K562 (cell line): ENCODE results near the gene LHX3. TPM values are rescaled to one million over a fixed set of nuclear protein-coding genes. Genes with fewer than 3 reads are reported as not detected.
A peak's percentile ranks its signal among the peaks of the same experiment; 100 is the strongest.

Source experiments
- ATAC-seq: fragments of 200-7000 bp; cut with Tn5 transposase; 3 replicates; pipeline ENCODE4 v1.9.1; 2020; ENCODE audit warnings: moderate library complexity
- BruUV-seq: library from RNA; stranded (reverse); fragments of 400-500 nt; replicated peaks from 2 replicates; lab custom pipeline; 2021; lab: Mats Ljungman, UMichigan
- CTCF ChIA-PET: fragments of 300-600 bp; formaldehyde crosslinking; extraction: SDS; loops from one replicate; lab custom pipeline; 2021; ENCODE audit warnings: low intra/inter-chr PET ratio; lab: Yijun Ruan, JAX
- POLR2A ChIA-PET: fragments of 300-600, 350-650 bp; sonication (Branson Sonifier 250); formaldehyde crosslinking; extraction: SDS; loops from one replicate; lab custom pipeline; 2021; ENCODE audit warnings: antibody characterized with exemption, inconsistent platforms; lab: Yijun Ruan, JAX
- DNase-seq, 4 experiments: peaks; one replicate each; pipeline versions ENCODE4 v3.0.0 to v3.0.0-alpha.2; 2011 to 2018; ENCODE audit warnings: low spot score in 3 of 4, mixed read lengths in 3 of 4; ENCODE audit errors: extremely low read depth in 1 of 4
- FAIRE-seq: peaks from 2 replicates; lab custom pipeline; 2011; peaks lifted over from hg19 to GRCh38; lab: Jason Lieb, UNC
- H2AFZ ChIP-seq: 2 replicates; pipeline ENCODE4 v1.6.0; 2011; ENCODE audit warnings: low read depth, low read length, control low read depth, inconsistent platforms
- H3K27ac ChIP-seq: fragments of 200-600 bp; 3 replicates; pipeline ENCODE4 v1.8.0; 2011; ENCODE audit warnings: low read depth, mild to moderate bottlenecking, control low read depth, inconsistent platforms, low read length, moderate library complexity, mixed read lengths; ENCODE audit errors: extremely low read depth
- H3K27me3 ChIP-seq, 2 experiments: fragments of 300-600 bp in 1 of 2; 2 replicates in 1 of 2; 3 replicates in 1 of 2; pipeline versions ENCODE4 v1.6.0 to v1.8.0; 2011; ENCODE audit warnings: inconsistent platforms in 2 of 2, low read length in 2 of 2, mild to moderate bottlenecking in 1 of 2, mixed read lengths in 1 of 2, moderate library complexity in 1 of 2; ENCODE audit not compliant: control insufficient read depth in 2 of 2, insufficient read depth in 2 of 2
- H3K36me3 ChIP-seq: fragments of 300-600 bp; 3 replicates; pipeline ENCODE4 v1.8.0; 2011; ENCODE audit warnings: mild to moderate bottlenecking, low read length, inconsistent platforms; ENCODE audit not compliant: control insufficient read depth, insufficient read depth
- H3K4me1 ChIP-seq, 2 experiments: fragments of 200-600 bp in 1 of 2; replicated peaks in 1 of 2; 2 replicates in 1 of 2; 3 replicates in 1 of 2; pipeline versions ENCODE4 v1.5.1 to v1.8.0; 2011; ENCODE audit warnings: inconsistent platforms in 2 of 2, low read length in 2 of 2, mild to moderate bottlenecking in 1 of 2, mixed read lengths in 1 of 2, moderate library complexity in 1 of 2; ENCODE audit not compliant: control insufficient read depth in 2 of 2, insufficient read depth in 2 of 2
- H3K4me2 ChIP-seq: 2 replicates; pipeline ENCODE4 v1.6.1; 2011; ENCODE audit warnings: low read length, control low read depth, inconsistent platforms, mixed read lengths; ENCODE audit not compliant: insufficient read depth
- H3K4me3 ChIP-seq: fragments of 200-600 bp; sonication (generic), shearing (Covaris generic); 2 replicates; pipeline ENCODE4 v1.5.1; 2016; ENCODE audit warnings: control low read depth, inconsistent platforms
- H3K79me2 ChIP-seq: fragments of 200-600 bp; 3 replicates; pipeline ENCODE4 v1.8.0; 2011; ENCODE audit warnings: low read length, inconsistent platforms; ENCODE audit not compliant: control insufficient read depth, insufficient read depth
- H3K9ac ChIP-seq, 2 experiments: 2 replicates each; pipeline versions ENCODE4 v1.6.0 to v1.6.1; 2011; ENCODE audit warnings: low read depth in 2 of 2, low read length in 2 of 2, control low read depth in 1 of 2, inconsistent platforms in 1 of 2, mild to moderate bottlenecking in 1 of 2, mixed read lengths in 1 of 2; ENCODE audit not compliant: insufficient read depth in 1 of 2
- H3K9me1 ChIP-seq: one replicate; pipeline ENCODE4 v1.6.0; 2011; ENCODE audit warnings: inconsistent platforms, mild to moderate bottlenecking, low read length, moderate library complexity; ENCODE audit not compliant: control insufficient read depth, insufficient read depth
- H3K9me3 ChIP-seq: replicated peaks from 2 replicates; pipeline ENCODE4 v1.5.1; 2011; ENCODE audit warnings: low read depth, low read length, inconsistent platforms; ENCODE audit not compliant: control insufficient read depth, insufficient read depth
- H4K20me1 ChIP-seq: replicated peaks from 2 replicates; pipeline ENCODE4 v1.6.1; 2011; ENCODE audit warnings: low read length, inconsistent platforms, mixed read lengths; ENCODE audit not compliant: control insufficient read depth, insufficient read depth
- CTCF ChIP-seq, 3 experiments: IDR thresholded peaks in 2 of 3; conservative IDR thresholded peaks in 1 of 3; 2 replicates each; pipeline ENCODE4 v1.5.1; 2011 to 2012; ENCODE audit warnings: low read length in 3 of 3, mild to moderate bottlenecking in 3 of 3, control low read depth in 2 of 3, improper control_type of control experiment in 1 of 3, inconsistent platforms in 1 of 3, low read depth in 1 of 3, mixed read lengths in 1 of 3, moderate library complexity in 1 of 3; ENCODE audit not compliant: insufficient read depth in 2 of 3
- MITF ChIP-seq: IDR thresholded peaks from 2 replicates; pipeline ENCODE4 v1.6.1; 2014; ENCODE audit warnings: antibody characterized with exemption
- WGBS: fragments of 100-300 bp; shearing (Covaris generic); methylation state at CpG from one replicate; pipeline ENCODE4 v1.1.6; 2016; ENCODE audit warnings: low coverage, mixed read lengths; ENCODE audit not compliant: insufficient coverage; ENCODE audit errors: missing lambda C conversion rate; 5-methylcytosine and 5-hydroxymethylcytosine counted together
- in situ Hi-C: fragments of 300-500 bp; cut with MboI; formaldehyde crosslinking; loops from 4 replicates; pipeline ENCODE4 v1.15.0; 2018; ENCODE audit warnings: inconsistent platforms, mixed read lengths
- intact Hi-C: fragments of 100-400 bp; cut with micrococcal nuclease; formaldehyde crosslinking; loops from 2 replicates; pipeline ENCODE4 v1.14.2; 2022
- polyA plus RNA-seq, 8 experiments: library from polyadenylated mRNA; depleted of rRNA in 4 of 8; stranded (reverse) in 5 of 8; unstranded in 3 of 8; fragments of >200 nt; fragmentation: Nextera tagmentation in 2 of 8; fragmentation: Illumina TruSeq in 1 of 8; extraction: Ambion mirVana in 2 of 8; extraction: Trizol in 1 of 8; gene quantifications; 2 replicates each; pipeline versions ENCODE4 v1.2.1 to v1.2.3, GENCODE V29; 2011 to 2014; ENCODE audit warnings: inconsistent platforms in 1 of 8, missing spikeins in 1 of 8
- total RNA-seq, 7 experiments: library from RNA; depleted of rRNA in 6 of 7; stranded (reverse); fragments of >200 nt in 6 of 7; fragmentation: Illumina TruSeq in 2 of 7; extraction: Trizol in 2 of 7; gene quantifications; 2 replicates each; pipeline versions ENCODE4 v1.2.1 to v1.2.3, GENCODE V29; 2011 to 2021; ENCODE audit warnings: low replicate concordance in 1 of 7

Gene LHX3
- total and polyA plus RNA-seq, 9 of the 15 experiments (the other 6 are each of a cell fraction or from before 2014, with no cell fraction given): 0.09 TPM; not detected in 8

DNA sequence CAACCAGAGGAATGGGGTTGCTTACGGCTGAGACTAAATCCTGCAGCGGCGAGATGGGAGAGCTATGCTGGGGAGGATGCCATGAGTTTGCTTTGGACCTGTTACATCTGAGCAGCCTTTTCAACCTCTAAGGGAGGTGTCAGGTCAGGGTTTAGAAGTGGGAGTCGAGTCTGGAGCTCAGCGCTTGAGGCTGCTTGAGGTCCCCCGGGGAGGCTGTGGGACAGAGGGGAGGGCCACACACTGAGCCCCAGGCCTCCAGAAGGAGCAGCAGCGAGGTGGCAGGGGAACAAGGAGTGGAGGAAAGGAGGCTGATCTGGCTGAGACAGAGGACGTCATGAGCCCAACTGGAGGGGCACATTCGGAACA, 42.6 kb upstream of the LHX3 start:
- POLR2A ChIA-PET: interaction anchor here (0.6 to 1.2 kb wide), 2 partner anchors 9 to 30 kb away, joined by 3 to 5 read pairs; no protein-coding TSS in a partner anchor
- in situ Hi-C loops (no loop called here), intact Hi-C loops (no loop called here)

More for the DNA sequence above, 42.6 kb upstream of the LHX3 start:
- WGBS: 18% methylated on average over 5 of the region's 9 CpGs
- Histone ChIP-seq H3K27me3 (peaks cover 10 to 51% of the 10 kb centered on the region in 2 experiments; a peak in 4 of 5 replicates), H3K27ac (no peak overlapping the region), H3K9me1 (no peaks in the 10 kb centered on the region), H3K36me3 (peaks cover 15% of the 10 kb centered on the region), H3K9me3 (no peaks in the 10 kb centered on the region), H3K79me2 (peaks cover 29% of the 10 kb centered on the region), H3K4me2 (no peak overlapping the region), H2AFZ (no peak overlapping the region), H3K4me3 (no peak overlapping the region), H3K9ac (peak overlapping the region in 1 of 2 experiments; percentile 24; a peak in 1 of 4 replicates), H4K20me1 (peaks cover 18% of the 10 kb centered on the region; the same call in 1 of the 2 replicates), H3K4me1 (peaks cover 27 to 58% of the 10 kb centered on the region in 2 experiments)
- no TSS peak for BruUV-seq
- ATAC-seq: no peak
- CTCF ChIA-PET: no interaction called here
- TF ChIP-seq CTCF (IDR thresholded peaks at IDR 0.05 in 2 of 3, conservative IDR thresholded peaks at IDR 0.05 in 1 of 3; ENCODE audit: insufficient read depth in 2 of 3, low read depth in 1 of 3, low read length in 3 of 3): no peak
- no peak for TF ChIP-seq MITF
- FAIRE-seq: no peak
- DNase-seq: no peak
